Stimulated activated CD4-positive, alpha-beta T cell treated with anti-CD3 and anti-CD28 coated beads, Interleukin-12 subunit alpha, Interleukin-12 subunit beta, amount 100 ng/mL, for 48 hours (primary cell): ENCODE data around the gene RING1.
A peak's percentile ranks its signal among the peaks of the same experiment; 100 is the strongest.

Experiments used
- DNase-seq, 3 donors: peaks; one replicate each; pipeline ENCODE4 v3.0.0-alpha.2; 2020; ENCODE audit warnings: low read depth in 2 of 3, low spot score in 1 of 3

Gene RING1

GRCh38 chr6:33208091-33208967, at the start of gene RING1:
RING1 (plus strand) TSS chr6:33208500; CDS start chr6:33208823, 323 bp downstream.
- DNase-seq, result peak; percentile 72 to 83 (median 73)

GRCh38 chr6:33160096-33160495, 48.2 kb upstream of the RING1 start:
- DNase-seq, result no peak

- no peak for DNase-seq
These were observed 47.5 kb upstream of the RING1 start for GRCh38 chr6:33160728-33161344.

GRCh38 chr6:33161354-33162331, 46.7 kb upstream of the RING1 start:
- DNase-seq, result peak; percentile 66 to 86 (median 81)

GRCh38 chr6:33163540-33163939, 44.8 kb upstream of the RING1 start:
- no peak for DNase-seq

- no peak for DNase-seq
These were observed 44.1 kb upstream of the RING1 start for GRCh38 chr6:33164176-33164575.

GRCh38 chr6:33164665-33165373, 43.5 kb upstream of the RING1 start:
- DNase-seq, result no peak

- DNase-seq, result no peak
These were observed 42.6 kb upstream of the RING1 start for GRCh38 chr6:33165581-33166258.

GRCh38 chr6:33166363-33166762, 41.9 kb upstream of the RING1 start:
- no peak for DNase-seq

- no peak for DNase-seq
These were observed 41.5 kb upstream of the RING1 start for GRCh38 chr6:33166811-33167210.

GRCh38 chr6:33167374-33168283, 40.7 kb upstream of the RING1 start:
- DNase-seq, result no peak

GRCh38 chr6:33168284-33168601, 40.1 kb upstream of the RING1 start:
- no peak for DNase-seq

GRCh38 chr6:33168639-33169038, 39.7 kb upstream of the RING1 start:
- no peak for DNase-seq

GRCh38 chr6:33169291-33170175, 38.8 kb upstream of the RING1 start:
- DNase-seq, result no peak

GRCh38 chr6:33170176-33171015, 37.9 kb upstream of the RING1 start:
- DNase-seq, result no peak

GRCh38 chr6:33171016-33171879, 37.1 kb upstream of the RING1 start:
- DNase-seq, result no peak
